Measurements from ENCODE around the gene NOS3.
A peak's percentile ranks its signal among the peaks of the same experiment; 100 is the strongest.

Gene NOS3

GRCh38 chr7:150965273-150965830, 25.5 kb upstream of the NOS3 start:
- DNase-seq, result no peak

- DNase-seq, result no peak
These were observed 24.8 kb upstream of the NOS3 start for GRCh38 chr7:150966002-150966401.

- DNase-seq, result no peak
These were observed 23.5 kb upstream of the NOS3 start for GRCh38 chr7:150967349-150967748.

- no peak for DNase-seq
These were observed 22.6 kb upstream of the NOS3 start for GRCh38 chr7:150968056-150968733.

- peak; percentile 41 for DNase-seq
These were observed 22.0 kb upstream of the NOS3 start for GRCh38 chr7:150968734-150969372.

GRCh38 chr7:150969475-150969874, 21.3 kb upstream of the NOS3 start:
- peak; percentile 41 for DNase-seq

GRCh38 chr7:150970424-150970823, 20.4 kb upstream of the NOS3 start:
- no peak for DNase-seq

- peak; percentile 42 for DNase-seq
These were observed 19.4 kb upstream of the NOS3 start for GRCh38 chr7:150971242-150972022.

GRCh38 chr7:150972023-150972468, 18.8 kb upstream of the NOS3 start:
- DNase-seq, result no peak

- DNase-seq, result peak; percentile 25
These were observed 18.1 kb upstream of the NOS3 start for GRCh38 chr7:150972741-150973140.

- peak; percentile 31 for DNase-seq
These were observed 17.0 kb upstream of the NOS3 start for GRCh38 chr7:150973571-150974451.

GRCh38 chr7:150974468-150975391, 16.1 kb upstream of the NOS3 start:
- peak; percentile 30 for DNase-seq

- DNase-seq, result peak; percentile 30
These were observed 15.1 kb upstream of the NOS3 start for GRCh38 chr7:150975536-150976319.

GRCh38 chr7:150976529-150977381, 14.1 kb upstream of the NOS3 start:
- peak; percentile 28 for DNase-seq

- peak; percentile 14 for DNase-seq
These were observed 13.3 kb upstream of the NOS3 start for GRCh38 chr7:150977382-150978125.

GRCh38 chr7:150978126-150978789, 12.6 kb upstream of the NOS3 start, which contains the start of gene KCNH2:
KCNH2 (minus strand) TSS chr7:150978321; CDS start chr7:150977913, 408 bp downstream.
- DNase-seq, result peak; percentile 59

GRCh38 chr7:150979713-150980390, 11.0 kb upstream of the NOS3 start:
- no peak for DNase-seq
